CD14-positive monocyte (primary cell): ENCODE results near the gene MGAT5. TPM values are rescaled to one million over a fixed set of nuclear protein-coding genes. Genes with fewer than 3 reads are reported as not detected.

Experiments used
- DNase-seq, 3 donors: peaks; one replicate each; pipeline ENCODE4 v3.0.0-alpha.2; 2011 to 2022
- H2AFZ ChIP-seq: 2 replicates; pipeline ENCODE4 v1.6.0; 2012; ENCODE audit warnings: mild to moderate bottlenecking, low read depth, low read length, inconsistent platforms; ENCODE audit not compliant: insufficient read depth, poor library complexity, severe bottlenecking
- H3K27ac ChIP-seq, 2 donors: 1 replicate in 1 of 2; 2 replicates in 1 of 2; pipeline ENCODE4 v1.5.1; 2012 to 2013; ENCODE audit warnings: low read length in 2 of 2, control low read depth in 1 of 2, inconsistent platforms in 1 of 2, low read depth in 1 of 2, mild to moderate bottlenecking in 1 of 2
- H3K27me3 ChIP-seq, 2 donors: one replicate each; pipeline versions ENCODE4 v1.6.0 to v1.6.1; 2011 to 2013; ENCODE audit warnings: low read length in 2 of 2; ENCODE audit not compliant: control insufficient read depth in 2 of 2, insufficient read depth in 2 of 2
- H3K36me3 ChIP-seq, 2 donors: replicated peaks in 1 of 2; 1 replicate in 1 of 2; 2 replicates in 1 of 2; pipeline versions ENCODE4 v1.5.1 to v1.6.1; 2012 to 2013; ENCODE audit warnings: low read length in 2 of 2, control low read depth in 1 of 2, inconsistent platforms in 1 of 2, mild to moderate bottlenecking in 1 of 2; ENCODE audit not compliant: insufficient read depth in 2 of 2, control insufficient read depth in 1 of 2
- H3K4me1 ChIP-seq, 2 donors: 1 replicate in 1 of 2; 2 replicates in 1 of 2; pipeline versions ENCODE4 v1.5.1 to v1.6.1; 2012 to 2013; ENCODE audit warnings: low read length in 2 of 2, control low read depth in 1 of 2, inconsistent platforms in 1 of 2, mild to moderate bottlenecking in 1 of 2, moderate library complexity in 1 of 2; ENCODE audit not compliant: insufficient read depth in 2 of 2, control insufficient read depth in 1 of 2
- H3K4me2 ChIP-seq: replicated peaks from 2 replicates; pipeline ENCODE3; 2012; ENCODE audit warnings: low read length, moderate library complexity, mild to moderate bottlenecking; ENCODE audit not compliant: poor library complexity, severe bottlenecking; ENCODE audit errors: extremely low read depth
- H3K4me3 ChIP-seq, 3 experiments: fragments of 200-600 bp in 1 of 3; sonication (generic) in 1 of 3; replicated peaks in 1 of 3; 1 replicate in 2 of 3; 2 replicates in 1 of 3; pipeline ENCODE4 v1.5.1; 2011 to 2013; ENCODE audit warnings: low read length in 3 of 3, mild to moderate bottlenecking in 3 of 3, control low read depth in 2 of 3, low read depth in 2 of 3, inconsistent platforms in 1 of 3, moderate library complexity in 1 of 3
- H3K79me2 ChIP-seq: 2 replicates; pipeline ENCODE4 v1.6.0; 2012; ENCODE audit warnings: mild to moderate bottlenecking, control low read depth, inconsistent platforms, low read length, moderate library complexity; ENCODE audit not compliant: insufficient read depth
- H3K9ac ChIP-seq: 2 replicates; pipeline ENCODE4 v1.6.0; 2017; ENCODE audit warnings: low read length, mild to moderate bottlenecking; ENCODE audit not compliant: insufficient read depth, poor library complexity, severe bottlenecking
- H3K9me3 ChIP-seq, 2 donors: replicated peaks in 1 of 2; 1 replicate in 1 of 2; 2 replicates in 1 of 2; pipeline versions ENCODE4 v1.5.1 to v1.6.1; 2012 to 2013; ENCODE audit warnings: low read length in 2 of 2, control low read depth in 1 of 2; ENCODE audit not compliant: control insufficient read depth in 1 of 2, insufficient read depth in 1 of 2
- H4K20me1 ChIP-seq: 2 replicates; pipeline ENCODE4 v1.6.0; 2012; ENCODE audit warnings: mild to moderate bottlenecking, low read length, control low read depth, moderate library complexity; ENCODE audit not compliant: insufficient read depth
- H3K27ac Mint-ChIP-seq, 7 donors: one replicate each; pipeline ENCODE4 v1.8.0; 2020; ENCODE audit warnings: mild to moderate bottlenecking in 7 of 7, mixed read lengths in 7 of 7, moderate library complexity in 6 of 7, inconsistent platforms in 2 of 7
- H3K27me3 Mint-ChIP-seq, 3 donors: one replicate each; pipeline ENCODE4 v1.8.0; 2021 to 2022; ENCODE audit warnings: low read depth in 3 of 3, mild to moderate bottlenecking in 3 of 3, mixed read lengths in 3 of 3, moderate library complexity in 3 of 3, inconsistent platforms in 1 of 3
- H3K36me3 Mint-ChIP-seq, 2 donors: one replicate each; pipeline ENCODE4 v1.8.0; 2020; ENCODE audit warnings: mixed read lengths in 2 of 2, inconsistent platforms in 1 of 2, mild to moderate bottlenecking in 1 of 2
- H3K4me1 Mint-ChIP-seq: one replicate; pipeline ENCODE4 v1.8.0; 2020; ENCODE audit warnings: mild to moderate bottlenecking, mixed read lengths
- H3K4me3 Mint-ChIP-seq, 2 donors: one replicate each; pipeline ENCODE4 v1.8.0; 2020; ENCODE audit warnings: mild to moderate bottlenecking in 2 of 2, mixed read lengths in 2 of 2, moderate library complexity in 1 of 2
- H3K9me3 Mint-ChIP-seq, 7 donors: one replicate each; pipeline ENCODE4 v1.8.0; 2020 to 2022; ENCODE audit warnings: mixed read lengths in 7 of 7, mild to moderate bottlenecking in 6 of 7, moderate library complexity in 6 of 7, inconsistent platforms in 2 of 7
- CTCF ChIP-seq: fragments of 200-600 bp; IDR thresholded peaks from one replicate; pipeline ENCODE4 v1.8.0; 2022; ENCODE audit warnings: antibody characterized with exemption, mild to moderate bottlenecking
- WGBS: methylation state at CpG from one replicate; pipeline ENCODE4 v1.1.5; 2013; ENCODE audit warnings: missing lambda C conversion rate; ENCODE audit not compliant: insufficient coverage; 5-methylcytosine and 5-hydroxymethylcytosine counted together
- intact Hi-C, 2 donors: fragments of 100-400 bp; cut with micrococcal nuclease; formaldehyde crosslinking; loops; one replicate each; pipeline versions ENCODE4 v1.15.0 to v1.15.1; 2023
- polyA plus RNA-seq, 3 donors: library from polyadenylated mRNA; depleted of rRNA in 1 of 3; unstranded in 2 of 3; stranded (reverse) in 1 of 3; fragments of 300-500 nt in 2 of 3; fragments of >200 nt in 1 of 3; fragmentation: Illumina TruSeq in 2 of 3; gene quantifications; 1 replicate in 2 of 3; 2 replicates in 1 of 3; pipeline ENCODE4 v1.2.3, GENCODE V29; 2012 to 2021

MGAT5 gene
- polyA plus RNA-seq, 3 donors: 1.9 to 6.6 (median 2.4) TPM

GRCh38 chr2:134333646-134334189 lies 79.8 kb downstream of the MGAT5 start:
- Histone ChIP-seq H3K4me3 (no peak overlapping the region), H3K36me3 (peaks cover 0 to 19% of the 10 kb centered on the region in 2 donors), H3K4me1 (peaks cover 3 to 11% of the 10 kb centered on the region in 2 donors), H3K79me2 (no peaks in the 10 kb centered on the region), H4K20me1 (no peaks in the 10 kb centered on the region), H3K27ac (no peak overlapping the region), H2AFZ (no peak overlapping the region), H3K9ac (no peak overlapping the region), H3K4me2 (no peak overlapping the region), H3K27me3 (no peaks in the 10 kb centered on the region), H3K9me3 (peaks cover 0 to 4% of the 10 kb centered on the region in 2 donors)
- Mint-ChIP-seq H3K4me1 (peaks cover 14% of the 10 kb centered on the region), H3K27ac (no peak overlapping the region), H3K4me3 (no peak overlapping the region), H3K9me3 (peaks cover 0 to 10% (median 6%) of the 10 kb centered on the region in 7 donors), H3K36me3 (peaks cover 13 to 22% of the 10 kb centered on the region in 2 donors), H3K27me3 (peaks cover 0 to 3% (median 0%) of the 10 kb centered on the region in 3 donors)
- no peak for TF ChIP-seq CTCF
- intact Hi-C loops: no loop called here
- no CpG with 5 or more reads among the region's 3 CpGs for WGBS
- no peak for DNase-seq

- no peak overlapping the region for H3K4me3 Mint-ChIP-seq
- H3K9ac ChIP-seq: no peak overlapping the region
- no peak overlapping the region for H3K27ac ChIP-seq
- no peak overlapping the region for H2AFZ ChIP-seq
- no peaks in the 10 kb centered on the region for H3K79me2 ChIP-seq
- peaks cover 14% of the 10 kb centered on the region for H3K4me1 Mint-ChIP-seq
- TF ChIP-seq CTCF: no peak
- H3K4me3 ChIP-seq: no peak overlapping the region
- peaks cover 3 to 12% of the 10 kb centered on the region in 2 donors for H3K4me1 ChIP-seq
- no peaks in the 10 kb centered on the region for H3K27me3 ChIP-seq
- no CpG with 5 or more reads among the region's 3 CpGs for WGBS
- intact Hi-C loops: no loop called here
- H3K36me3 Mint-ChIP-seq: peaks cover 13 to 26% of the 10 kb centered on the region in 2 donors
- H3K27ac Mint-ChIP-seq: no peak overlapping the region
- H3K27me3 Mint-ChIP-seq: peaks cover 0 to 3% (median 0%) of the 10 kb centered on the region in 3 donors
- no peaks in the 10 kb centered on the region for H4K20me1 ChIP-seq
- H3K9me3 ChIP-seq: peaks cover 0 to 4% of the 10 kb centered on the region in 2 donors
- DNase-seq: no peak
- H3K4me2 ChIP-seq: no peak overlapping the region
- H3K36me3 ChIP-seq: peaks cover 0 to 19% of the 10 kb centered on the region in 2 donors
- H3K9me3 Mint-ChIP-seq: peaks cover 0 to 8% (median 6%) of the 10 kb centered on the region in 7 donors
Measured at GRCh38 chr2:134334542-134335353, 80.9 kb downstream of the MGAT5 start.
